HepG2 (cell line): ENCODE measurements around the gene SPPL3.

ENCODE experiments used
- GMEB2 ChIP-seq: IDR thresholded peaks from 2 replicates; pipeline ENCODE4 v1.6.1; 2016; ENCODE audit warnings: missing biosample characterization, missing genetic modification reagents, low read depth
- RBM39 ChIP-seq: fragments of 200-400 bp; formaldehyde crosslinking; IDR thresholded peaks from one replicate; pipeline ENCODE4 v1.6.1; 2018; ENCODE audit warnings: antibody characterized with exemption, mild to moderate bottlenecking, low read depth, low read length; ENCODE audit not compliant: poor library complexity, severe bottlenecking
- REST ChIP-seq, 2 experiments: IDR thresholded peaks; 2 replicates each; pipeline ENCODE4 v1.6.1; 2011 to 2012; ENCODE audit warnings: low read length in 2 of 2, borderline replicate concordance in 1 of 2, low read depth in 1 of 2, mild to moderate bottlenecking in 1 of 2, moderate library complexity in 1 of 2

DNA sequence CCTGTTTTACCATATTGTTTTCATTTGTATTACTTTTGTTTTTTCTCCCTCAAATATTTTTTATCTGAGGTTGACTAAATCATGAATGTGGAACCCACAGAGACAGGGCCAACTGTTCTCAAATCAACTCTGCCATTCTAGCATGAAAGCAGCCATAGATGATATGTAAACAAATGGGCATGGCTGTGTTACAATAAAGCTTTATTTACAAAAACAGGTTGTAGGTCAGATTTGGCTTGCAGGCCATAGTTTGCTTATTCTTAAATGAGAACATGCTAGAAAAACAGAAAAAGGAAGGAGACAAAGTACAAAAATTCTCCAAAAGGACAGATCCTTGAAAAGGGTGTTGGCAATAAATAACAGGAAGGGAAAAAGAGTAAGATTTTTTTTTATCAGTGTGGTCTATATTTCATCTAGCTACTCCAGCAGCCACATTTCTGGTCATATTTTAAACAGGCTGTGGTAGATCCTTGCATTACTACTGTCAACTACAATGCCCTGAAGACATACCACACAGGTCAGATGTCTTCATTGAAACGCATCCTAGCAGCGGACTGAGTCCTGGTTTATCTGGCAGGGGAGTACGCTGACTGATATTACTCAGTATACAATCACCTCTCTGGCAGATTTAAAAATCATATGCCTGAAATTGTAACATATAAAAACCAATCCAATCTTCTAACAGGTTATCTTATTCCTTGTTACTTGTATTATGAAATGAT lies 42.9 kb downstream of the SPPL3 start:
- TF ChIP-seq GMEB2 (CRISPR knock-in tag) (no peak), RBM39 (no peak), REST (IDR thresholded peaks at IDR 0.05; ENCODE audit: borderline replicate concordance in 1 of 2, low read depth in 1 of 2, low read length in 2 of 2) (no peak)
